ENCODE measurements around the gene SUMO2. TPM values are rescaled to one million over a fixed set of nuclear protein-coding genes. Genes with fewer than 3 reads are reported as not detected.

The SUMO2 gene
- total and polyA plus RNA-seq, 2 of the 13 experiments (the other 11 are each of a cell fraction or from before 2014, with no cell fraction given): 337 to 553 TPM

DNA sequence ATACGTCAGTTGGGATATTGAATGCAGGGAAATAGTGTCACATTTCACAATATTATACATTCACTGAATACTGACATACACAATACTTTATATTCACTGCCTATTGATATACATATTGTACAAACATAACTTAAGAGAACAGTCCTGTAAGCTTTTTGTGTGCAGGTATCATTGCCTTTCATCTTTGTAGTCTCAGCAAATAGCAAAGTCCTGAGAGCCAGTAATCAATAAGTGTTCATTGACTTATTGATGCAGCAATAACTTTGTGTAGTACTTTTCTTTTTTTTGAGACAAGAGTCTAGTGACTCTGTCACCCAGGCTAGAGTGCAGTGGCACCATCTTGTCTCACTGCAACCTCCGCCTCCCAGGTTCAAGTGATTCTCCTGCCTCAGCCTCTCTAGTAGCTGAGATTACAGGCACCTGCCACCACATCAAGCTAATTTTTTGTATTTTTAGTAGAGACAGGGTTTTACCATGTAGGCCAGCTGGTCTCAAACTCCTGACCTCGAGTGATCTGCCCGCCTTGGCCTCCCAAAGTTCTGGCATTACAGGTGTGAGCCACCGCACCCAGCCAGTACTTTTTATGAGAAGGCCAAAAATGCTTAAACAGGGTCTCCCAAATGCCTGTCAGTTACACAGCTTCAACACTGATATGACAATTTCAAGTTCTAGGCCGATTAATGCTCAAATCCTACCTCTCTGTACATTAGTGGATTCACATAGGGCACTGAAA, 17.3 kb upstream of the SUMO2 start (continued):
- TF ChIP-seq, protein P1, sequence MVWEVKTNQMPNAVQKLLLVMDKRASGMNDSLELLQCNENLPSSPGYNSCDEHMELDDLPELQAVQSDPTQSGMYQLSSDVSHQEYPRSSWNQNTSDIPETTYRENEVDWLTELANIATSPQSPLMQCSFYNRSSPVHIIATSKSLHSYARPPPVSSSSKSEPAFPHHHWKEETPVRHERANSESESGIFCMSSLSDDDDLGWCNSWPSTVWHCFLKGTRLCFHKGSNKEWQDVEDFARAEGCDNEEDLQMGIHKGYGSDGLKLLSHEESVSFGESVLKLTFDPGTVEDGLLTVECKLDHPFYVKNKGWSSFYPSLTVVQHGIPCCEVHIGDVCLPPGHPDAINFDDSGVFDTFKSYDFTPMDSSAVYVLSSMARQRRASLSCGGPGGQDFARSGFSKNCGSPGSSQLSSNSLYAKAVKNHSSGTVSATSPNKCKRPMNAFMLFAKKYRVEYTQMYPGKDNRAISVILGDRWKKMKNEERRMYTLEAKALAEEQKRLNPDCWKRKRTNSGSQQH (CRISPR knock-in tag; IDR thresholded peaks at IDR 0.05; ENCODE audit: low read depth): no peak
- TF ChIP-seq CEBPG (CRISPR knock-in tag; IDR thresholded peaks at IDR 0.05) (peak; percentile 36; the same call in 1 of the 2 replicates), ATRX (CRISPR knock-in tag; IDR thresholded peaks at IDR 0.05; ENCODE audit: borderline replicate concordance) (no peak), HIVEP1 (CRISPR knock-in tag; IDR thresholded peaks at IDR 0.05) (no peak), ATF2 (CRISPR knock-in tag; IDR thresholded peaks at IDR 0.05) (peak; percentile 32; the same call in 1 of the 2 replicates), RFXAP (CRISPR knock-in tag; IDR thresholded peaks at IDR 0.05; ENCODE audit: borderline replicate concordance) (no peak), ATF7 (IDR thresholded peaks at IDR 0.05) (no peak), ATF7 (CRISPR knock-in tag; IDR thresholded peaks at IDR 0.05) (no peak), MTF1 (CRISPR knock-in tag; IDR thresholded peaks at IDR 0.05) (no peak), ZNF850 (CRISPR knock-in tag; conservative IDR thresholded peaks at IDR 0.05) (no peak), ZNF784 (CRISPR knock-in tag; IDR thresholded peaks at IDR 0.05; ENCODE audit: borderline replicate concordance) (0 out of 2 replicates have a peak, but pooled peaks have one; percentile 26), ZNF564 (CRISPR knock-in tag; IDR thresholded peaks at IDR 0.05) (no peak), MEF2D (CRISPR knock-in tag; IDR thresholded peaks at IDR 0.05) (no peak), ZNF780A (CRISPR knock-in tag; IDR thresholded peaks at IDR 0.05) (no peak)
- TF ChIP-seq, protein P2, sequence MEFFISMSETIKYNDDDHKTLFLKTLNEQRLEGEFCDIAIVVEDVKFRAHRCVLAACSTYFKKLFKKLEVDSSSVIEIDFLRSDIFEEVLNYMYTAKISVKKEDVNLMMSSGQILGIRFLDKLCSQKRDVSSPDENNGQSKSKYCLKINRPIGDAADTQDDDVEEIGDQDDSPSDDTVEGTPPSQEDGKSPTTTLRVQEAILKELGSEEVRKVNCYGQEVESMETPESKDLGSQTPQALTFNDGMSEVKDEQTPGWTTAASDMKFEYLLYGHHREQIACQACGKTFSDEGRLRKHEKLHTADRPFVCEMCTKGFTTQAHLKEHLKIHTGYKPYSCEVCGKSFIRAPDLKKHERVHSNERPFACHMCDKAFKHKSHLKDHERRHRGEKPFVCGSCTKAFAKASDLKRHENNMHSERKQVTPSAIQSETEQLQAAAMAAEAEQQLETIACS (CRISPR knock-in tag; IDR thresholded peaks at IDR 0.05): no peak
- TF ChIP-seq, protein P3, sequence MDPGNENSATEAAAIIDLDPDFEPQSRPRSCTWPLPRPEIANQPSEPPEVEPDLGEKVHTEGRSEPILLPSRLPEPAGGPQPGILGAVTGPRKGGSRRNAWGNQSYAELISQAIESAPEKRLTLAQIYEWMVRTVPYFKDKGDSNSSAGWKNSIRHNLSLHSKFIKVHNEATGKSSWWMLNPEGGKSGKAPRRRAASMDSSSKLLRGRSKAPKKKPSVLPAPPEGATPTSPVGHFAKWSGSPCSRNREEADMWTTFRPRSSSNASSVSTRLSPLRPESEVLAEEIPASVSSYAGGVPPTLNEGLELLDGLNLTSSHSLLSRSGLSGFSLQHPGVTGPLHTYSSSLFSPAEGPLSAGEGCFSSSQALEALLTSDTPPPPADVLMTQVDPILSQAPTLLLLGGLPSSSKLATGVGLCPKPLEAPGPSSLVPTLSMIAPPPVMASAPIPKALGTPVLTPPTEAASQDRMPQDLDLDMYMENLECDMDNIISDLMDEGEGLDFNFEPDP (CRISPR knock-in tag; conservative IDR thresholded peaks at IDR 0.05): 0 out of 2 replicates have a peak, but pooled peaks have one; percentile 54
- TF ChIP-seq, protein P4, sequence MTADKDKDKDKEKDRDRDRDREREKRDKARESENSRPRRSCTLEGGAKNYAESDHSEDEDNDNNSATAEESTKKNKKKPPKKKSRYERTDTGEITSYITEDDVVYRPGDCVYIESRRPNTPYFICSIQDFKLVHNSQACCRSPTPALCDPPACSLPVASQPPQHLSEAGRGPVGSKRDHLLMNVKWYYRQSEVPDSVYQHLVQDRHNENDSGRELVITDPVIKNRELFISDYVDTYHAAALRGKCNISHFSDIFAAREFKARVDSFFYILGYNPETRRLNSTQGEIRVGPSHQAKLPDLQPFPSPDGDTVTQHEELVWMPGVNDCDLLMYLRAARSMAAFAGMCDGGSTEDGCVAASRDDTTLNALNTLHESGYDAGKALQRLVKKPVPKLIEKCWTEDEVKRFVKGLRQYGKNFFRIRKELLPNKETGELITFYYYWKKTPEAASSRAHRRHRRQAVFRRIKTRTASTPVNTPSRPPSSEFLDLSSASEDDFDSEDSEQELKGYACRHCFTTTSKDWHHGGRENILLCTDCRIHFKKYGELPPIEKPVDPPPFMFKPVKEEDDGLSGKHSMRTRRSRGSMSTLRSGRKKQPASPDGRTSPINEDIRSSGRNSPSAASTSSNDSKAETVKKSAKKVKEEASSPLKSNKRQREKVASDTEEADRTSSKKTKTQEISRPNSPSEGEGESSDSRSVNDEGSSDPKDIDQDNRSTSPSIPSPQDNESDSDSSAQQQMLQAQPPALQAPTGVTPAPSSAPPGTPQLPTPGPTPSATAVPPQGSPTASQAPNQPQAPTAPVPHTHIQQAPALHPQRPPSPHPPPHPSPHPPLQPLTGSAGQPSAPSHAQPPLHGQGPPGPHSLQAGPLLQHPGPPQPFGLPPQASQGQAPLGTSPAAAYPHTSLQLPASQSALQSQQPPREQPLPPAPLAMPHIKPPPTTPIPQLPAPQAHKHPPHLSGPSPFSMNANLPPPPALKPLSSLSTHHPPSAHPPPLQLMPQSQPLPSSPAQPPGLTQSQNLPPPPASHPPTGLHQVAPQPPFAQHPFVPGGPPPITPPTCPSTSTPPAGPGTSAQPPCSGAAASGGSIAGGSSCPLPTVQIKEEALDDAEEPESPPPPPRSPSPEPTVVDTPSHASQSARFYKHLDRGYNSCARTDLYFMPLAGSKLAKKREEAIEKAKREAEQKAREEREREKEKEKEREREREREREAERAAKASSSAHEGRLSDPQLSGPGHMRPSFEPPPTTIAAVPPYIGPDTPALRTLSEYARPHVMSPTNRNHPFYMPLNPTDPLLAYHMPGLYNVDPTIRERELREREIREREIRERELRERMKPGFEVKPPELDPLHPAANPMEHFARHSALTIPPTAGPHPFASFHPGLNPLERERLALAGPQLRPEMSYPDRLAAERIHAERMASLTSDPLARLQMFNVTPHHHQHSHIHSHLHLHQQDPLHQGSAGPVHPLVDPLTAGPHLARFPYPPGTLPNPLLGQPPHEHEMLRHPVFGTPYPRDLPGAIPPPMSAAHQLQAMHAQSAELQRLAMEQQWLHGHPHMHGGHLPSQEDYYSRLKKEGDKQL (CRISPR knock-in tag; IDR thresholded peaks at IDR 0.05; ENCODE audit: low read depth): peak; percentile 73; the same call in 1 of the 2 replicates

Data from HepG2 (cell line).